Measurements from ENCODE around the gene C1orf105.

Gene C1orf105

GRCh38 chr1:172465617-172466016 is 45.1 kb downstream of the C1orf105 start:
- TF ChIP-seq CTCF (conservative IDR thresholded peaks at IDR 0.05; ENCODE audit: low read depth, low read length), result no peak
- DNase-seq (ENCODE audit: low read depth), result no peak
- no peak overlapping the region for H3K4me3 ChIP-seq (ENCODE audit: low read depth, low read length)

- H3K4me3 ChIP-seq (ENCODE audit: low read depth, low read length), result no peak overlapping the region
- no peak for TF ChIP-seq CTCF (conservative IDR thresholded peaks at IDR 0.05; ENCODE audit: low read depth, low read length)
- DNase-seq (ENCODE audit: low read depth), result peak; percentile 10
Observed at GRCh38 chr1:172466795-172467407, 46.4 kb downstream of the C1orf105 start.

- H3K4me3 ChIP-seq (ENCODE audit: low read depth, low read length), result no peak overlapping the region
- TF ChIP-seq CTCF (conservative IDR thresholded peaks at IDR 0.05; ENCODE audit: low read depth, low read length), result no peak
- DNase-seq (ENCODE audit: low read depth), result no peak
Observed at GRCh38 chr1:172467446-172467845, 47.0 kb downstream of the C1orf105 start.

GRCh38 chr1:172468296-172468695 is 47.8 kb downstream of the C1orf105 start:
- no peak overlapping the region for H3K4me3 ChIP-seq (ENCODE audit: low read depth, low read length)
- no peak for TF ChIP-seq CTCF (conservative IDR thresholded peaks at IDR 0.05; ENCODE audit: low read depth, low read length)
- no peak for DNase-seq (ENCODE audit: low read depth)

- no peak for DNase-seq (ENCODE audit: low read depth)
- no peak for TF ChIP-seq CTCF (conservative IDR thresholded peaks at IDR 0.05; ENCODE audit: low read depth, low read length)
- no peak overlapping the region for H3K4me3 ChIP-seq (ENCODE audit: low read depth, low read length)
Observed at GRCh38 chr1:172469717-172470116, 49.2 kb downstream of the C1orf105 start.

- no peak overlapping the region for H3K4me3 ChIP-seq (ENCODE audit: low read depth, low read length)
- no peak for DNase-seq (ENCODE audit: low read depth)
- TF ChIP-seq CTCF (conservative IDR thresholded peaks at IDR 0.05; ENCODE audit: low read depth, low read length), result no peak
Observed at GRCh38 chr1:172470149-172470548, 49.7 kb downstream of the C1orf105 start.

GRCh38 chr1:172471666-172472065 is 51.2 kb downstream of the C1orf105 start:
- TF ChIP-seq CTCF (conservative IDR thresholded peaks at IDR 0.05; ENCODE audit: low read depth, low read length), result no peak
- H3K4me3 ChIP-seq (ENCODE audit: low read depth, low read length), result no peak overlapping the region
- no peak for DNase-seq (ENCODE audit: low read depth)

Data from choroid plexus epithelial cell (primary cell).